Measurements from ENCODE around the gene TMEM192.

DNA sequence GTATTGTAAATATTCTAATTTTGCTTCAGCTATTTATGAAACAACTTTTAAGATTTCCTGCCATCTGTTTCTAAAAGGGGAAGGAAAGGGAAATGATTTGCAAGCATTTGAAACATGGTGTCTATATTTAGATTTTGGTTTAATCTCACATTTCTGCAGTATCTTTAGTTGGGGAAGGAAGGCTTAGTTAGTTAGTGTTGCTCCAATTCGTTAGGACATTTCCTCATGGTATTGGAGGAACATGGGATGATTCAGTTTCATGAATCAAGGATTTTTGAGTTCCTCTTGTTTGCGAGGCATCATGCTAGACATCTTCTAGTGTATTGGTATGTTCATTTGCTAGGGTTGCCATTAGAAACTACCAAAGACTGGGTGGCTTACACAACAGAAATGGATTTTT lies 20.5 kb upstream of the TMEM192 start:
- TF ChIP-seq, protein P1, sequence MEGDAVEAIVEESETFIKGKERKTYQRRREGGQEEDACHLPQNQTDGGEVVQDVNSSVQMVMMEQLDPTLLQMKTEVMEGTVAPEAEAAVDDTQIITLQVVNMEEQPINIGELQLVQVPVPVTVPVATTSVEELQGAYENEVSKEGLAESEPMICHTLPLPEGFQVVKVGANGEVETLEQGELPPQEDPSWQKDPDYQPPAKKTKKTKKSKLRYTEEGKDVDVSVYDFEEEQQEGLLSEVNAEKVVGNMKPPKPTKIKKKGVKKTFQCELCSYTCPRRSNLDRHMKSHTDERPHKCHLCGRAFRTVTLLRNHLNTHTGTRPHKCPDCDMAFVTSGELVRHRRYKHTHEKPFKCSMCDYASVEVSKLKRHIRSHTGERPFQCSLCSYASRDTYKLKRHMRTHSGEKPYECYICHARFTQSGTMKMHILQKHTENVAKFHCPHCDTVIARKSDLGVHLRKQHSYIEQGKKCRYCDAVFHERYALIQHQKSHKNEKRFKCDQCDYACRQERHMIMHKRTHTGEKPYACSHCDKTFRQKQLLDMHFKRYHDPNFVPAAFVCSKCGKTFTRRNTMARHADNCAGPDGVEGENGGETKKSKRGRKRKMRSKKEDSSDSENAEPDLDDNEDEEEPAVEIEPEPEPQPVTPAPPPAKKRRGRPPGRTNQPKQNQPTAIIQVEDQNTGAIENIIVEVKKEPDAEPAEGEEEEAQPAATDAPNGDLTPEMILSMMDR (conservative IDR thresholded peaks at IDR 0.05 in 1 of 2, IDR thresholded peaks at IDR 0.05 in 1 of 2; ENCODE audit: extremely low read depth in 1 of 2, insufficient read depth in 1 of 2, low read depth in 1 of 2, low read length in 2 of 2) = no peak
- TF ChIP-seq EZH2 (IDR thresholded peaks at IDR 0.05; ENCODE audit: borderline replicate concordance, low read length) = no peak

Data from mammary epithelial cell (primary cell).